Neuronal stem cell (in vitro differentiated cells): ENCODE measurements around the gene SCFD2.

Source experiments
- DNase-seq: peaks from one replicate; pipeline ENCODE4 v3.0.0-alpha.2; 2013; ENCODE audit warnings: low spot score
- H2AFZ ChIP-seq: one replicate; pipeline ENCODE4 v1.6.1; 2013; ENCODE audit warnings: mild to moderate bottlenecking, low read length, inconsistent platforms
- H2AK5ac ChIP-seq: 2 replicates; pipeline ENCODE4 v1.6.1; 2013; ENCODE audit warnings: low read depth, mild to moderate bottlenecking, inconsistent platforms, low read length, moderate library complexity, mixed read lengths
- H2BK120ac ChIP-seq: 2 replicates; pipeline ENCODE4 v1.6.1; 2013; ENCODE audit warnings: low read depth, mild to moderate bottlenecking, inconsistent platforms, low read length, moderate library complexity, mixed read lengths
- H2BK12ac ChIP-seq: one replicate; pipeline ENCODE4 v1.6.1; 2013; ENCODE audit warnings: low read length, inconsistent platforms
- H2BK15ac ChIP-seq: 2 replicates; pipeline ENCODE4 v1.6.1; 2013; ENCODE audit warnings: mild to moderate bottlenecking, low read length, inconsistent platforms, mixed read lengths
- H2BK5ac ChIP-seq: one replicate; pipeline ENCODE4 v1.6.1; 2013; ENCODE audit warnings: inconsistent platforms, mild to moderate bottlenecking, low read length, moderate library complexity
- H3K14ac ChIP-seq: one replicate; pipeline ENCODE4 v1.6.1; 2013; ENCODE audit warnings: low read length, inconsistent platforms
- H3K18ac ChIP-seq: 2 replicates; pipeline ENCODE4 v1.6.1; 2013; ENCODE audit warnings: low read length, inconsistent platforms
- H3K23ac ChIP-seq: 2 replicates; pipeline ENCODE4 v1.6.1; 2013; ENCODE audit warnings: low read depth, mild to moderate bottlenecking, mixed read lengths, low read length, inconsistent platforms; ENCODE audit not compliant: poor library complexity
- H3K27ac ChIP-seq: replicated peaks from 3 replicates; pipeline ENCODE4 v1.5.1; 2013; ENCODE audit warnings: low read length, inconsistent platforms
- H3K27me3 ChIP-seq, 3 experiments: 2 replicates each; pipeline ENCODE4 v1.6.1; 2013; ENCODE audit warnings: low read length in 3 of 3, mild to moderate bottlenecking in 2 of 3, inconsistent platforms in 1 of 3, low read depth in 1 of 3, mixed read lengths in 1 of 3, moderate library complexity in 1 of 3; ENCODE audit not compliant: control insufficient read depth in 3 of 3, insufficient read depth in 3 of 3
- H3K36me3 ChIP-seq, 2 donors: replicated peaks in 1 of 2; 2 replicates each; pipeline ENCODE4 v1.6.1; 2013; ENCODE audit warnings: low read length in 2 of 2; ENCODE audit not compliant: control insufficient read depth in 2 of 2, insufficient read depth in 2 of 2
- H3K4ac ChIP-seq: 2 replicates; pipeline ENCODE4 v1.6.1; 2013; ENCODE audit warnings: inconsistent platforms, mild to moderate bottlenecking, low read length, moderate library complexity
- H3K4me1 ChIP-seq, 2 donors: 1 replicate in 1 of 2; 2 replicates in 1 of 2; pipeline ENCODE4 v1.6.1; 2013; ENCODE audit warnings: low read length in 2 of 2, low read depth in 1 of 2; ENCODE audit not compliant: control insufficient read depth in 2 of 2, insufficient read depth in 1 of 2
- H3K4me2 ChIP-seq: one replicate; pipeline ENCODE4 v1.6.1; 2013; ENCODE audit warnings: mild to moderate bottlenecking, low read length, inconsistent platforms; ENCODE audit not compliant: insufficient read depth, poor library complexity, severe bottlenecking
- H3K4me3 ChIP-seq, 2 donors: 2 replicates each; pipeline ENCODE4 v1.5.1; 2013; ENCODE audit warnings: low read length in 2 of 2, mild to moderate bottlenecking in 2 of 2, inconsistent platforms in 1 of 2, moderate library complexity in 1 of 2
- H3K79me1 ChIP-seq: one replicate; pipeline ENCODE4 v1.6.1; 2013; ENCODE audit warnings: low read depth, mild to moderate bottlenecking, inconsistent platforms, low read length, moderate library complexity
- H3K9ac ChIP-seq: one replicate; pipeline ENCODE4 v1.6.1; 2013; ENCODE audit warnings: mild to moderate bottlenecking, low read depth, low read length, inconsistent platforms; ENCODE audit not compliant: poor library complexity
- H3K9me3 ChIP-seq, 2 donors: replicated peaks in 1 of 2; 2 replicates each; pipeline versions ENCODE3 to v1.6.1; 2013; ENCODE audit warnings: low read length in 2 of 2, mild to moderate bottlenecking in 2 of 2, inconsistent platforms in 1 of 2, low read depth in 1 of 2, mixed read lengths in 1 of 2, moderate library complexity in 1 of 2; ENCODE audit not compliant: control insufficient read depth in 2 of 2, insufficient read depth in 1 of 2
- H4K8ac ChIP-seq: one replicate; pipeline ENCODE4 v1.6.1; 2013; ENCODE audit warnings: low read depth, mild to moderate bottlenecking, inconsistent platforms, low read length, moderate library complexity
- H4K91ac ChIP-seq: one replicate; pipeline ENCODE4 v1.6.1; 2013; ENCODE audit warnings: low read length, low read depth, mild to moderate bottlenecking, inconsistent platforms; ENCODE audit not compliant: poor library complexity
- WGBS, 2 donors: extraction: QIAGEN DNeasy Blood & Tissue Kit; methylation state at CpG; one replicate each; pipeline ENCODE4 v1.1.7; 2013; ENCODE audit warnings: missing lambda C conversion rate in 2 of 2, mixed read lengths in 1 of 2; ENCODE audit not compliant: insufficient read length in 2 of 2, insufficient replicate concordance in 1 of 2; ENCODE audit errors: extremely low coverage in 2 of 2; 5-methylcytosine and 5-hydroxymethylcytosine counted together

The SCFD2 gene

GRCh38 chr4:53014881-53015280 lies 351.0 kb downstream of the SCFD2 start:
- Histone ChIP-seq H3K4me1 (peaks cover 0 to 22% of the 10 kb centered on the region in 2 donors), H4K91ac (no peak overlapping the region), H3K4me2 (no peak overlapping the region), H3K4me3 (no peak overlapping the region), H2BK120ac (no peak overlapping the region), H2AFZ (no peak overlapping the region), H3K27ac (no peak overlapping the region), H4K8ac (no peak overlapping the region), H3K18ac (no peak overlapping the region), H3K27me3 (no peaks in the 10 kb centered on the region), H3K9ac (no peak overlapping the region), H2AK5ac (no peak overlapping the region), H3K79me1 (no peaks in the 10 kb centered on the region), H3K4ac (no peak overlapping the region), H3K14ac (no peak overlapping the region), H3K23ac (no peak overlapping the region), H2BK15ac (no peak overlapping the region), H3K36me3 (no peaks in the 10 kb centered on the region), H2BK12ac (no peak overlapping the region), H2BK5ac (no peak overlapping the region), H3K9me3 (no peaks in the 10 kb centered on the region)
- no peak for DNase-seq
- no CpG with 5 or more reads among the region's 2 CpGs for WGBS, 2 donors

DNA sequence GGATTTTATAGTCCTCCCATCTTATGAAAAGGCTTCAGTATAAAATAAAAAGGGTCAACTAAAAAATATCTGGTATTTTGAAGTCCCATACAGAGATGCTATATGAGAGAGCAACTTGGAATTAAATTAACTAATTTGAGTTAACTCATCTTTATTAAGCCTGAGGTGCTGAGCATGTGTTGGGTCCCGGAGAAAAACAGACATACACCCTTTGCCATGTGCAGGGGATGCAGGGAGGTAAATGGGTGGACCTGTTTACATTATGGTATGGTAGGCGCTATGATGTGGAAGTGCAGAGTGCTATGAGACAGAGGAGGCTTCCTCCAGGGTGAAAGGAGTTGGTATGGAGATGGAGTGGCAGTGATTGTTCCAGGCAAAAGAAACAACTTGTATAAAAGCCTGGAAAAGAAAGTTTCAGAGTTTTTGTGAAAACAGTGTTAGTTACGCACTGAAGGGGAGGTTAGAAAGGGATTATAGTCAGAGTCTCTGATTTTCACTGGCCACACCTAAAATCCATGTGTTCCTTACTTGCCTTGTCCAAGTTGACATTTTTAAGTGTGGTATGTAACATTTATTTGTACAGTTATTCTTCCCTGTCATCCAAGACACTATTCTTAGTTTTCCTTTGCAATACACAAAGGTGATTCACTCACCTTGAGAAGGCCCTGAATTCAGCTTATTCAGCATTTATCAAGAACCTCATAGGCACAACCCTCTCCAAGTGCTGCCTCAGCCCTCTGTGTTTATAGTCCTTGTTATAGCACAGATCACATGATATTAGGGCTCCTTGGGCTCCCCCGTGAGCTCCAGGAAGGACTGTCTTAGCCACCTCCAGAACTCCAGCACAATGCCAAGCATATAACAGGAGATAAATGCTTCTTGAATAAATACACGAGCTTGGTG lies 351.7 kb downstream of the SCFD2 start:
- no peaks in the 10 kb centered on the region for H3K27me3 ChIP-seq
- no peak overlapping the region for H2BK12ac ChIP-seq
- H4K91ac ChIP-seq = no peak overlapping the region
- no peaks in the 10 kb centered on the region for H3K79me1 ChIP-seq
- no peak overlapping the region for H2BK5ac ChIP-seq
- H3K4me2 ChIP-seq = no peak overlapping the region
- H2AK5ac ChIP-seq = no peak overlapping the region
- no peaks in the 10 kb centered on the region for H3K9me3 ChIP-seq
- H2AFZ ChIP-seq = no peak overlapping the region
- no peak overlapping the region for H2BK120ac ChIP-seq
- H3K23ac ChIP-seq = no peak overlapping the region
- H3K27ac ChIP-seq = no peak overlapping the region
- no peak for DNase-seq
- no peaks in the 10 kb centered on the region for H3K36me3 ChIP-seq
- H4K8ac ChIP-seq = no peak overlapping the region
- H3K14ac ChIP-seq = no peak overlapping the region
- H3K18ac ChIP-seq = no peak overlapping the region
- H3K4ac ChIP-seq = no peak overlapping the region
- no CpG with 5 or more reads among the region's 5 CpGs for WGBS, 2 donors
- no peak overlapping the region for H3K4me3 ChIP-seq
- no peak overlapping the region for H3K9ac ChIP-seq
- peaks cover 0 to 17% of the 10 kb centered on the region in 2 donors for H3K4me1 ChIP-seq
- no peak overlapping the region for H2BK15ac ChIP-seq

- Histone ChIP-seq H3K9ac (no peak overlapping the region), H2AFZ (peak overlapping the region; percentile 27), H2AK5ac (no peak overlapping the region), H2BK5ac (no peak overlapping the region), H3K14ac (no peak overlapping the region), H3K23ac (no peak overlapping the region), H2BK120ac (no peak overlapping the region), H3K79me1 (no peaks in the 10 kb centered on the region), H3K27me3 (no peaks in the 10 kb centered on the region), H3K4ac (no peak overlapping the region), H3K4me1 (peaks cover 0 to 17% of the 10 kb centered on the region in 2 donors), H4K91ac (no peak overlapping the region), H2BK15ac (no peak overlapping the region), H3K18ac (no peak overlapping the region), H3K9me3 (no peaks in the 10 kb centered on the region), H3K27ac (no peak overlapping the region), H2BK12ac (no peak overlapping the region), H3K4me2 (no peak overlapping the region), H4K8ac (no peak overlapping the region), H3K4me3 (no peak overlapping the region), H3K36me3 (no peaks in the 10 kb centered on the region)
- no peak for DNase-seq
- no CpG with 5 or more reads among the region's 1 CpG for WGBS, 2 donors
These were observed 353.1 kb downstream of the SCFD2 start for GRCh38 chr4:53012738-53013137.

DNA sequence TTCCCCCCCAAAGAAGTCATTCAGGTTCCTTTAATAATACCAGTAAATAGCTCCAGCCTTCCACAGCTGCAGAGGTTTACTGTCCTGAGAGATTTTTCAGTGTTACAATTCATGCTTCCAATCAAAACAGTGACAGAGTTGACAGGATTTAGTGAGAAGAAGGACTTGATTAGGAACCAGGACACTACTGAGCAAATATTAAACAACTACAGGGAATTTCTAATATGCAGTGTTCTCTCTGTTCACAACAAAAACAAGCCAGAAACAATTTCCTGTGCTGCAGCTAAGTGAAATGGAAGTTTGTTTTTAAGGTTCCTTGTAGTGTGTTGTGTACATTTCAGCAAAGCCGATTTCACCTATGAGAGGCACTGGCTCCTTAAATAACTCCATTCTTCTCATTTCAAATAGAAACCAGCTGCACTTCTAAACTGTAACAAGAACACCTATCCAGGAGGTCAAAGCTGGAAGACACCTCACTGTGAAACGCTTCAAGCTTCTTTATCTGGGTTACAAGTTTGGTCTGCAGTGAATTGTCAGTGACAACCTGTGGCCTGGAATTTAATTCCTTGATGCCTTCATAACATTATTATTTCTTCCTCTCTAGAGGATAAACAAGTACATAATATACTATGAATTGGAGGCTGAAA lies 354.5 kb downstream of the SCFD2 start:
- H2BK12ac ChIP-seq = no peak overlapping the region
- H3K4me2 ChIP-seq = no peak overlapping the region
- H3K14ac ChIP-seq = no peak overlapping the region
- no peak overlapping the region for H2BK15ac ChIP-seq
- no peak overlapping the region for H3K9ac ChIP-seq
- DNase-seq = no peak
- no peak overlapping the region for H4K91ac ChIP-seq
- no peak overlapping the region for H3K23ac ChIP-seq
- no peaks in the 10 kb centered on the region for H3K79me1 ChIP-seq
- peaks cover 0 to 17% of the 10 kb centered on the region in 2 donors for H3K4me1 ChIP-seq
- no peaks in the 10 kb centered on the region for H3K9me3 ChIP-seq
- no CpG with 5 or more reads among the region's 2 CpGs for WGBS, 2 donors
- no peak overlapping the region for H3K18ac ChIP-seq
- H2AFZ ChIP-seq = no peak overlapping the region
- H2BK120ac ChIP-seq = no peak overlapping the region
- no peak overlapping the region for H3K4ac ChIP-seq
- H2AK5ac ChIP-seq = no peak overlapping the region
- no peak overlapping the region for H2BK5ac ChIP-seq
- H3K27me3 ChIP-seq = no peaks in the 10 kb centered on the region
- H3K27ac ChIP-seq = no peak overlapping the region
- no peak overlapping the region for H4K8ac ChIP-seq
- no peaks in the 10 kb centered on the region for H3K36me3 ChIP-seq
- H3K4me3 ChIP-seq = no peak overlapping the region
